Stimulated activated CD4-positive, alpha-beta T cell treated with anti-CD3 and anti-CD28 coated beads, Interleukin-2, amount 100 ng/mL, for 48 hours (primary cell): Measurements from ENCODE around the gene WDR47.
A peak's percentile ranks its signal among the peaks of the same experiment; 100 is the strongest.
"Not testable (repeated sequence)": the region's sequence is repeated elsewhere in the genome, so short reads cannot be mapped to it uniquely, and the experiment has no call there.

ENCODE experiments used
- DNase-seq, 2 donors: peaks; one replicate each; pipeline ENCODE4 v3.0.0-alpha.2; 2020

The WDR47 gene

DNA sequence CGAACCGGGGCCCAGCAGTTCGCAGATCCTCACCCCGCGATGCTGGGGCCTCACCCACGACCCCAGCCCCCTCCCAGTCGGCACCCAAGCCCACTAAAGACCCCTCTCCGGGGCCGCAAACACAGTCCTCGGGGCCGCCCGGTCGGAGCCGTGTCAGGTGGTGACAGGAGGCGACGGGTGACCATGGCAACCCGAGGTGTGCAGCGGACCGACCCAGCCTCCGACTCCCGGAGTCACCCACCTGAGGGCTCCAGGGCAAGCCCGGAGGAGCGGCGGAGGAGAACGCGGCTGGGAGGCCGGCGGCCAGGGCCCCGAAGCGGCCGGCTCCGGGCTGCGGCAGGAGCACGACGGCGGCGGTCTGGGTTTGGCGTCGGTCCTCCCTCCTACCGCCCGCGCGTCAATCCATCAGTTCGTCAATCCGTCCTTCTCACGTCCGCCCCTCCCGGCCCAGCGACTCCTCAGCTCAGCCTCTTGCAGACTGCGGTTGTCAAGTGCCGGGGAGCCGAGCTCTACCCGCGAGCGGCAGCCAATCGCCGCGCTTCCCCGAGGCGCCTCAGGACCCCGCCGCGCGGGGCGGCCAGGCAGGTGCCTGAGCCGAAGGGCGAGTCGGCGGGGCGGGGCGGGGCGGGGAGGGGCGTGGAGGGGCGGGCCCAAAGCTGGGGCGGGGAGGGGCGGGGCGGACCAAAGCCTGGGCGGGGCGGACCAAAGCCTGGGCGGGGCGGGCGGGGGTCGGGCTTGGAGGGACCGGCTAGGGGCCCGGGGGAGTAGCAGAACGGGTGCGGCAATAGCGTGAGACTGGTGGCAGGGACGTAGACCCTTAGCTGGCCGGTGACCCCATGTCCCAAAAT lies at the start of gene WDR47:
TSS of gene WDR47 (minus strand) at position 482 of the 848 bp plus-strand sequence. CDS start 18,590 bp downstream, outside the sequence.
- DNase-seq, result peak; percentile 90 to 93

DNA sequence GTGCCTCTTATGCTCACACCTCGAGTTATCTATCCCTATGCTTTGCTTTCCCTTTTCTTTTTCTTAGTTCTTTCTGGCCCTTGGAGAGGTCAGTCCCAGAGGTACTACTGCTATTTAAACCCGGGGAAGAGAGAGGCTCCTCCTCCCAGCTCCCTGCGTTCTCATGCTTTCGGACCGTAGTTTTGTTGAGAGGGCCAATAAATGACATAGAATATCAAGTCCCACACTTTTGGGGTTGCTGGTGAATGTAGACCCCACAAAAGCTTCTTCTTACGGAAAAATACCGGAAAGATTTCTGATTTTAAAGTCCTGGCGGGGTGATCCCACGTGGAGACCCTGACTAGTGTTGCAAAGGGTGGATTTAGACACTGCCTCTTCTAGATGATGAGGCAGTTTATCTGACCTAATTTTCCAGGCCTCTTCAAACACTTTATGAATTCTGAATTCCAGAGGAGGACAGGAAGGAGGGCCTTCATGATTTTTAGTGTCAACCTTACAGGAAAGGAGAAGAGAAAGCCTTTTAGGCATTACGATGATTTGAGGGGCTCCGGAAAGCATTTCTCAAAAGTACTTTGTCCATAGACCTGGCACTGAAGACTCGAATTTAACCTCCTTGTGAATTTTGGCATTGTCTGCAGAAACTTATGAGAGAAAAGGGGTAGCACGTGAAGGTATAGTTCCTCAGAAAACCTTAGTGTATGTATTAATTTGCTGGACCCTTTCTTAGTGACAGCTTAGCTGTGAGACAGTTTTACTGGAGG lies 49.4 kb upstream of the WDR47 start:
- DNase-seq, result no peak

DNA sequence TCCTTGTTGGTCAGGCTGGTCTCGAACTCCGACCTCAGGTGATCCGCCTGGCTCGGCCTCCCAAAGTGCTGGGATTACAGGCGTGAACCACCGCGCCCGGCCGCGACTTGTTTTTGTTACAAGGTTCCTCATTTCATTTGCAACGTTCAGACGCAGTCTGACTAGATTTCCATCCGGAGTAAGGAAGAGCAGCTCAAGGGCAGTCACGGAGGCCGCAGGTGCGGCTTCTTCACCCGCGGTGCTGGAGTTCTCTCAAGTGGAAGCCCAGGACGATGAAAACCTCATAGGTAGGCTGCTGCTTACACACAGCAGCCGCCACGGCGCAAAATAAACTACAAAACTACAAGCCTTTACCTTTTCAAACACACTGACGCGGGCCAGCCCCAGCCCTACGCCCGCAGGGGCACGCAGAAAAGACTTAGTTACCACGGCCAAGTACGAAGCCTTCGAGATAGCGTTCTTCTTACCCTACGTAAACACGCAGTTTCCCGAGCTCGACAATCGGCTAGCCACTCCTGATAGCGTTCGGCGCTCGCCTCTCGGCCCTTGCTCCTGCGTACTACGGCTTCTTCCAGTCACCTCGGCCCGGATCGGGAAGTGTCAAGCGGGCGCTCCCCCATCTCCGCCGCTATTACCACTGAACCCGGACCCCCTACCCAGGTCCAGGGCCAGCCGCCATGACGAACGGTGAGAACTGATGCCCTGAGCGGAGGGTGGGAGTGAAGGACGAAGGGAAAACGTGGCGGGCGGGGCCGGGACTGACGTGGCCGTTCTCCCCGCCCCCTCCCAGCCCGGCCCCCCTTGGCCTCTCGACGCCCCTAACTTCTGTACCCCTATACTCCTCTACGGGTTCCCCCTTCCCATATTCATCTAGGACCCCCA lies 48.5 kb upstream of the WDR47 start, which contains the start of gene TMEM167B:
TSS of gene TMEM167B (plus strand) at position 569 of the 882 bp plus-strand sequence. CDS start at position 678, 109 bp downstream.
- DNase-seq, result peak; percentile 77 to 83

DNA sequence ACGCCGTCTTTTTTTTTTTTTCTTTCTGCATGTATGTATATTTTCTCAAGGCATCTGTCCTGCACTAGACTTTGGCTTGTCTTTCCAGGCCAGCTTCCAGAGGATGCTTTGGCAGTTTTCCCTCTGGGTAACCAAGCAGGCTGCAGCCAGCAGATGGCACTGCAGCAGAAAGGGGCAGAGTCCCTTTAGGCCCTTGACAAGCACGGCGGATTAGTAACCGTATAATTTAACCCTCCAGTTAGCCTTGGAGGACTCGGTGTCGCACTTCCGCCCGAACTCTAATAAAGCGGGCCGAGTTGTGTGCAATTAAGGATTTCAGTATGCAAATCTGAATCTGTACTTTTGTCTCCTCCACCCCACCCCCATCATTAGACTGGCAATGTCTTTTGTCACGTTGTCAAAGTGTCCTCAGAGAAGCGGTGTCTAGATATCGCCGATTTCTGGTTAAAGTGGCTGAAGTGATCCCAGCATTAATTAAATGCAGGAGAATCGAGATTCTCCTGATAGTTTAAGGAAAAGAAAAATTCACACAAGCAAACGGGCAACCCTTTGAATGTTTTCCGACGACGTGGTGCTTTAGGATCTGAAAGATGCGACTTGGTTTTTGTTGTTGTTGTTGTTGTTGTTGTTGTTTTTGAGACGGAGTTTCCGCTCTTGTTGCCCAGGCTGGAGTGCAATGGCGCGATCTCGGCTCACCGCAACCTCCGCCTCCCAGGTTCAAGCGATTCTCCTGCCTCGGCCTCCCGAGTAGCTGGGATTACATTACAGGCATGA lies 47.5 kb upstream of the WDR47 start:
- peak; percentile 38 to 52 for DNase-seq

DNA sequence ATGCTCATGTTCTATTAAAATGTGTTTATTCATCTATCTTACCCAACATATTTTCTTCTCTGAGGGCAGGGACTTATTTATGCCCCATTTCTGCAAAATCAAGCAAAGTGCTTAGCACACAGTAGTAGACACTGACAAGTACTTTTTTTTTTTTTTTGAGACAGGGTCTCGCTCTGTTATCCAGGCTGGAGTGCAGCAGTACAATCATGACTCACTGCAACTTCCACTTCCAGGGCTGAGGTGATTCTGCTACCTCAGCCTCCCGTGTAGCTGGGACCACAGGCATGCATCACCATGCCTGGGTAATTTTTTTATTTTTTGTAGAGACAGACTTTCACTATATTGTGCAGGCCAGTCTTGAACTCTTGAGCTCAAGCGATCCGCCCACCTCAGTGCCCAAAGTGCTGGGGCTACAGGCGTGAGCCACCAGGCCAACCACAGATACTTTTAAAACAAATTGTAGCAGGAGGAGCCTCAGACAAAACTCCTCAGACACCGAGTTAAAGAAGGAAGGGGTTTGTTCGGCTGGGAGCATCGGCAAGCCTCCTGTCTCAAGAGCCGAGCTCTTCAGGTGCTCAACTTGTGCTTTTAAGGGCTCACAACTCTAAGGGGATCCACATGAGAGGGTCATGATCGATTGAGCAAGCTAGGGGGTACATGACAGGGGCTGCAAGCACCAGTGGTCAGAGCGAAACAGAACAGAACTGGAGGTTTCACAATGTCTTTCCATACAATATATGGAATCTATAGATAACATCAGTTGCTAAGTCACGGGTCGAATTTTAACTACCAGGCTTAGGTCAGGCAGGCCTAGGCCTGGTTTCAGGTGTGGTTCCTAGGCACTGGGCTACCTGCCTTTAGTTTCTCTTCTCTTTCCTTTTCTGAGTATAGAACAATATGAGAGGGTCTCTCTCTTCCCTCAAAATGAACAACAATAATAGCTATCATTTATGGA lies 42.9 kb upstream of the WDR47 start:
- DNase-seq, result no peak

DNA sequence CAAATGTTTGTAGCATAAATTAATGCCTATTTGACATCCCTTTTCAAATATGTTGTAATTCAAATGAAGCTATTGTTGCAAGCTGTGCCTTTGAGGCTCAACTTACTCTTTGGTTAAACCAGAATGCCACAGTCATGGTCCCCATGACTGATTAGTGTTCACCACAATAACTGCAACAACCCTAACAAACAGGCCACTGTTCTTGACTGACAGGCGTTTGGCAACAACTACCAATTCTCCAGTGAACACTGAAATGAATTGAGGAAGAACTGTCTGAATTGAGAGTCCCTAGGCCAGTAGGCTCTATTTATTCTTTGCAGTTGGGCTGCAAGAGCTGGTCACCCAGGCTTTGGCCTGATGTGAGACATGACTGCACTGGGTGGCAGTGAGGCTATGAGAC lies 42.0 kb upstream of the WDR47 start:
- DNase-seq, result no peak

DNA sequence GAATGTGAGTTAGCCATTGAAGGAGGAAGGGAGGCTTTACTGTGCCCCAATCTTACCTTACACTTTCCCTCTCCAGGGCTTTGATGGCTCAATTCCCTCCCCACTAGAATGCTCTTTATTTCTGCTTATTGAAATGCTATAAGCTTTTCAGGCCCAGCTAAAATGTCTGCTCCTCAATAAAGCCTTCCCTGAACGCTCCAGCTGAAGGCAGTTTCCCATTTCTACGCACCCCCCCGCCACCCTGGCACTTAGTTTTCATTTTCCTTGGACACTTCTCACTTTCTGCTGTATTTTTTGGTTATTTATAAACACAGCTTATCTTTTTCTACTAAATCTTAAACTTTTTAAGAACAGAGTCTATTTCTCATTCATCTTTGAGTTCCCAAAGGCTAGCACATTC lies 41.6 kb upstream of the WDR47 start:
- DNase-seq, result no peak

DNA sequence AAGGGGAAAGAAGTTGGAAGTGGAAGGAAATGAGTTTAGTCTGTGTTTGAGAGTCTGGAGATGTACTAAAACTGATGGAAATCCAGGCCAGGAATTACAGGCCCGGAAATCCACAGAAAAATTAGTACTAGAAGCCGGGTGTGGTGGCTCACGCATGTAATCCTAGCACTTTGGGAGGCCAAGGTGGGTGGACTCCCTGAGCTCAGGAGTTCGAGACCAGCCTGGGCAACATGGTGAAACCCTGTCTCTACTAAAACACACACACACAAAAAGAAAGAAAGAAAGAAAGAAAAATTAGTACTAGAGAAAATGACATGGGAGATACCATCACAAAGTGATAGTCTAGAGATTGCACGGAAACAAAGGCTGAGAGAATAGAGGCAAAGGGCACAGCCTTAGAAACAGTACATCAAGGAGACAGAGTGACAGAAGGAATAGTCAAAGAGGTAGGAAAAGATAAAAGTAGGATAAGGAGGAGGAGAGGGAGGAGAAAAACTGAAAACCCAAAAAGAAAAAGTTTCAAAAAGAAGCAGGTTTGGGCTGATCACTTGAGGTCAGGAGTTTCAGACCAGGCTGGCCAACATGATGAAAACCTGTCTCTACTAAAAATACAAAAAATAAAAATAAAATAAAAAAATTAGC lies 38.7 kb upstream of the WDR47 start:
- no peak for DNase-seq

DNA sequence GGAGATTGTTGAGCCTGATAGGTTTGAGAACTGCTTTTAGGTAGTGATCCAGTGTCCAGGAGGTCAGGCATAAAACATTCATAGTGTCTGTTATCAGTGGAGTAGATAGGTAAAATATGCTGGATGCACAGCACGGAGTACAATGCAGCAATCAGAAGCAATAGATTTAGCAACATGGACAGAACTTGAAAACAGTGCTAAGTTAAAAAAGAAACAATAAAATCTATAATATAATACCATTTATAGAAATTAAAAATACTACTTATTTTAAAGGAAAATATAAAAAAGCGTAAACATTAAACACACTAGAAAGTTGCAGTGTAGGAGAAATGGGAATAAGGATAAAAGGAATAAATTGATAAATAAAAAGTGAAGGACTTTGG lies 37.3 kb upstream of the WDR47 start:
- no peak for DNase-seq

DNA sequence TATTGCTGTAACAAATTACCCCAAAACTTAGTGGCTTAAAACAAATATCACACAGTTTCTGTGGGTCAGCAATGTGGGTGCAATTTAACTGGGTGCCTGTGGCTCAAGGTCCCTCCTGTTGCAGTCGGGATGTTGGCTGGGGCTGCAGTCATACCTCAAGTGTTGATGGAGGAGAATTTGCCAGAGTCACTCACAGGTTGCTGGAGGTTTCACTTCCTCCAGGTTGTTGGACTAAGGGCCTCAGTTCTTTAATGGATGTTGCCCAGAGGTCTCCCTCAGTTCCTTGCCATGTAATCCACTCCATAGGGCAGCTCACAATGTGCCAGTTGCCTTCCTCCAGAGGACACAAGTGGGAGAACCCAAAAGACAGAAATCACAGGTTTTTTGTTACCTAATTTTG lies 36.4 kb upstream of the WDR47 start:
- DNase-seq, result no peak

DNA sequence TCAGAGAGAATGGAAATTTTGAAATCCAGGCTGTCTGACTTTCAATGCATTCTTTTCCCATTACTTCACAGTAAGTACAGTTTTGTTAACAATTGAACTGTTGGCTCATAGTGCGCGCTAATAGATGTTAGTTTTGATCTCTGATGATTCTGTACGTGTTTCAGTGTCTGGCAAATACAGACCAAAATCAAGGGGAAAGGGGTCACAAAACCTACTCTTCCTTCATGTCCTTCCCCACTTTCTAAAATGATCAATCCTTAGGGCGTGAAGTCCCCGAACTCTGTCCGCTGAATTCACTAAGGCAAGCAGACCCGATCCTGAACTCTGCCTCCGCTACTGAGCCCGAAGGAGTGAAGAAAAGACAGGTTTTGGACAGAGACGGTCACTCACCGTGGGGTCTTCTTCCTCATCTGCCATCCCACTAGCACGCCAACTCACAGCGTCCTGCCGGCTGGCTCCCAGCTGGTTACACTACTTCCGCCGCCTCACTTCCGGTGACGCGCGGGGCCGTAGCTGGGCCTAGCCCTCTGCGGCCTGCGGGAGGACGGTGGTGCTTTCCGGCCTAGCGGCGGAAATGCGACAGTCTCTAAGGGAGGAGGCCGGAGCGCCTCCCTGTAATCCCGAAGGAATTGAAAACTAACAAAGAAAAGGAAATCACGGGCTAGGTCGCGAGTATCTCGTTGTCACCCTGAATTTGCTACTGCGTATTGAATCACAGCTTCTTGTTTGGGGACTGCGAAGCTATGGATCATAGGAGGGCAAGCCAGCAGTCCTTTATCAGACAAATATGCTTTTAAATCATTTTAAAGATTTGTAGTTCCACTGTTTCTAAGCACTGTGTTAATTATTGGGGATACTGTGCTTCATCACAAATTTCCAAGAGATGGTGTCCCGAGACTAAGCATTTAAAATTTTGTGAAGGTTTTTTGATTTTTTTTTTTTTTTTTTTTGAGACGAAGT lies 33.9 kb upstream of the WDR47 start, which contains the start of gene TAF13:
TSS of gene TAF13 (minus strand) at position 473 of the 960 bp plus-strand sequence. CDS start at position 417, 56 bp downstream.
- DNase-seq, result peak; percentile 81 to 85

DNA sequence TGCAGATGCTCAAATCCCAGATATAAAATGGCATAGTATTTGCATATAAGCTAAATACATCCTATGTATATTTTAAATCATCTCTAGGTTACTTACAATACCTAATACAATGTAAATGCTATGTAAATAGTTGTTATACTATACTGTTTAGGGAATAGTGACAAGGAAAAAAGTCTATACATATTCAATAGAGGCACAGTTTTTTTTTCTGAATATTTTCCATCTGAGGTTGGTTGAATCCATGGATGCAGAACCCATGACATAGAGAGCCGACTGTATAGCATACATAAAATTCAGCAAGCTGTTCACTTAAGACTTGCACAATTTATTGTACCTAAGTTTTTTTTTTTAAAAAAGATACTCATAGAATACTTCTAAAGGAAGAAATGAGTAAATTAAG lies 27.4 kb upstream of the WDR47 start:
- DNase-seq, result no peak

DNA sequence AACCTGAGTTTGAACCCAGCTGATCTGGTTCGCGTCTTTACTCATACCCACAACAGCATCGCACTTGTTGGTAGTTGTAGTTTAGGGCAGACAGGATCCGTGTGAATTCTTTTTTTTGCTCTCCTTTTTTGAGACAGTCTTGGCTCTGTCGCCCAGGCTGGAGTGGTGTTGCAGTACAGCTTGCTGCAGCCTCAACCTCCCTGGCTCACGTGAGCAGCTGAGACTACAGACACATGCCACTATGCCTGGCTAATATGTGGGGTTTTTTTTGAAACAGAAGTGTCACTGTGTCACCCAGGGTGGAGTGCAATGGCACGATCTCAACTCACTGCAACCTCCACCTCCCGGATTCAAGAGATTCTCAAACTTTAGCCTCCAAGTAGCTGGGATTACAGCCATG lies 26.0 kb upstream of the WDR47 start:
- DNase-seq, result no peak

DNA sequence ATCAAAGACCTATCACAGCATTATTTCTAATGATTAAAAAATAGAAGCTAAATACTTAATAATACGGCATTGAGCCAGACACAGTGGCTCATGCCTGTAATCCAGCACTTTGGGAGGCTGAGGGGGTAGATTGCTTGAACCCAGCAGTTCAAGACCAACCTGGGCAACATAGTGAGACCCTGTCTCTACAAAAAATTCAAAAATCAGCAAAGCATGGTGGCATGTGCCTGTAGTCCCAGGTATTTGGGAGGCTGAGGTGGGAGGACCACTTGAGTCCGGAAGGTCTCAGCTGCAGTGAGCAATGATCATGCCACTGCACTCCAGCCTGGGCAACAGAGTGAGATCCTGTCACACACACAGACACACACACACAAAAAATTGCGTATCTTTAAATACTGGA lies 23.2 kb upstream of the WDR47 start:
- DNase-seq, result no peak

DNA sequence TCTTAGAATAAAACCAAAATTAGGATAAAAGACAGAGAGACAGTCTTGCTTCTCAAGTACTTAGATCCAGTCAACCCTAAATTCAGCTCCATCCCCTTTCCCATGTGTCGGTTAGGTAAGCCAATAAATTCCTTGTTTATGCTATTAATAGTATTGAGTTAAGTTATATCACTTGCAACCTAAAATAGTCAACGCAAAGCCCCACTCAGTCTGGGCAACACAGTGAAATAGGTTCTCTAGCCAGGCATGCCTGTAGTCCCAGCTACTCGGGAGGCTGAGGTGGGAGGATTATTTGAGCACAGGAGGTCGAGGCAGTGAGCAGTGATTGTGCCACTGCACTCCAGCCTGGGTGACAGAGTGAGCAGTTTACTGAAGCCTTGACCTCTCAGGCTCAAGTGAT lies 19.3 kb upstream of the WDR47 start:
- DNase-seq, result no peak

DNA sequence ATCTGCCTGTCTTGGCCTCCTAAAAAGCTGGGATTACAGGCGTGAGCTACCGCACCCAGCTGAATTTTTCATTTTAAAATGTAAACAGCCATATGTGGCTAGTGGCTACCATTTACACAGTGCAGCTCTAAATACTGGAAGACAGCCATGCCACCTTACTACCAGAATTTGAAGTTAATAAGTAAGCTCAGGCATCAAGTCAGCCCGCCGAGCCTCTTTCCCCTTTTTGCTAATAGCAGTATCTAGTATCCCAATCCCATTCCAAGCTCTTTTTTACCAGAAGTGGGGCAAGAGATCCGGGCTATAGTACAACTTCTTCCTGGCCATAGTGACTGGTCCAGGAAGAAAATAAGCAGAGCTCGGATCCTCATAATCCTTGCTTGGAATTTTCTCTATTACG lies 18.8 kb upstream of the WDR47 start:
- DNase-seq, result no peak

DNA sequence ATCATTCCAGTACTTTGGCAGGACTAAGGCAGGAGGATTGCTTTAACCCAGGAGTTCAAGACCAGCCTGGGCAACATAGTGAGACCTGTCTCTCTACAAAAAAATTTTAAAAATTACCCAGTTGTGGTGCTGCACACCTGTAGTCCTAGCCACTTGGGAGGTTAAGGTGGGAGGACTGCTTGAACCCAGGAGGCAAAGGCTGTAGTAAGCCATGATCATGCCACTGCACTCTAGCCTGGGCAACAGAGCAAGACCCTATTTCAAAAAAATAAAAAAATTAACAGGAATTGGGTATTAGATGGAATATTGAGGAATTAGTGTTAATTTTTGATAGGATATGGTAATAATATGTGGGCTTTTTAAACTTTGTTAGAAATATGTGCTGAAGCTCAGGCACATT lies 17.1 kb upstream of the WDR47 start:
- DNase-seq, result no peak

DNA sequence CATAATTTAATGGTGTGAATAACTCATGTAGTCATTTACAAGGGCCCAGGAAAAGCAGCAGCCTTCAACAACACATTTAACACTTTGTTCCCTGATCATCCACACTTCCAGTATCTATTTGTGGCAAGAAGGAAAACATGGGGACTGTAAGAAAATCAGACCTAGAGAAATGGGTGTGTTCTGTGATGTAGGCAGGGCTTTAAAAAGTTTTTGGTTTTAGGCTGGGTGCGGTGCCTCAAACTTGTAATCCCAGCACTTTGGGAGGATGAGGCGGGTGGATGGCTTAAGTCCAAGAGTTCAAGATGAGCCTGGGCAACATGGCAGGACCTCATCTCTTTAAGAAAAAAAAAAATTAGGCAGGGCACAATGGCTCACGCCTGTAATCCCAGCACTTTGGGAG lies 14.2 kb upstream of the WDR47 start:
- DNase-seq, result no peak

DNA sequence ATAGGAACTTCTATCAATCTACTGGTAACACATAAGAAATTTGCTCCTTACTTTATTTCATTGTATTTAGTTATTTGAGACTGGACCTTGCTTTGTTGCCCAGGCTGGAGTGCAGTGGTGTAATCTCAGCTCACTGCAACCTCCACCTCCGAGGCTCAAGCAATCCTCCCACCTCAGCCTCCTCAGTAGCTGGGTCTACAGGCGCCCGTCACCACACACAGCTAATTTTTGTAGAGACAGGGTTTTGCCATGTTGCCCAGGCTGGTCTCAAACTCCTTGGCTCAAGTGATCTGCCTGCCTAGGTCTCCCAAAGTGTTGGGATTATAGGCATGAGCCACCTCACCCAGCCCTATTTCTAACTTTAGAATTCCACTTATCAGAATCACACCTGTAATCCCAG lies 10.2 kb upstream of the WDR47 start:
- not testable (repeated sequence) for DNase-seq
